Medulla oblongata (tissue), 1 donor: ENCODE measurements around the gene PRR33.
A peak's percentile ranks its signal among the peaks of the same experiment; 100 is the strongest.
"Not testable (repeated sequence)": the region's sequence is repeated elsewhere in the genome, so short reads cannot be mapped to it uniquely, and the experiment has no call there.

ENCODE experiments used
- DNase-seq: peaks from one replicate; pipeline ENCODE4 v3.0.0-alpha.2; 2015; ENCODE audit errors: extremely low spot score

Gene PRR33

GRCh38 chr11:1875851-1876301 is 15.8 kb downstream of the PRR33 start:
- not testable (repeated sequence) for DNase-seq

DNA sequence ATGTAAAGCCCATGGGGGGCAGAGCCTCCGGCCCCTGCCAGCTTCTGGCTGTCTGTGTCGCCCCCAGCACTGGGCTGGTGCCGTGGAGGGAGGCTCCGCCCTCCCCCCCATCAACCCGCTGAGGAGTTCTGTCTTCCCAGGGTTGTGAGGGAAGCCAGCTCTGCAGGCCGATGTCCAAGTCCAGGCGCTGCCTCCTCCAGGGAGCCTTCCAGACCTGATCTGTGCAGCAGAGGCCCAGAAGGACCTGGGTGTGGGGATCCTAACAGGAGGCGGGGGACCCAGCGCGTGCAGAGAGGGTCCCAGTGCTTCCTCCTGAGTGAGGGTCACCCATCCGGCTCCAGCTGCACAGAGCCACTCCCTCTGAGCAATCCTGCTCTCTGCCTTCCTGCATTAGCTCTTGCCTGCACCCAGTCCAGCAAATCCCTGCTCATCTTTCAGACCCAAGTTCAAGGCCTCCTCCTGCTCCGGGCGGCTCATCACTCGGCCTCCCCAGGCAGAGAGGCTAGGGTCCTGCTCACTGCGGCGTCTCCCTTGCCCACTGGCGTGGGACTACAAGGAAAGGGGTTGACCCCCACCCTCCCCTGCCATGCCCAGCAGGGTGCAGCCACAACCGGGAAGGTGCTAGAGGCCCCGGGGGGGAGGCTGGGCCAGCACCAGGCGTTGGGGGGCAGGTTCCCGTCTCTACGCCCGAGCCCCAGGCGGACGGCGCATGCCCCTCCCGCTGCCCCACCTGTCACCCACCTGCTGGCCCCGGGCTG is 16.4 kb downstream of the PRR33 start:
- no peak for DNase-seq

DNA sequence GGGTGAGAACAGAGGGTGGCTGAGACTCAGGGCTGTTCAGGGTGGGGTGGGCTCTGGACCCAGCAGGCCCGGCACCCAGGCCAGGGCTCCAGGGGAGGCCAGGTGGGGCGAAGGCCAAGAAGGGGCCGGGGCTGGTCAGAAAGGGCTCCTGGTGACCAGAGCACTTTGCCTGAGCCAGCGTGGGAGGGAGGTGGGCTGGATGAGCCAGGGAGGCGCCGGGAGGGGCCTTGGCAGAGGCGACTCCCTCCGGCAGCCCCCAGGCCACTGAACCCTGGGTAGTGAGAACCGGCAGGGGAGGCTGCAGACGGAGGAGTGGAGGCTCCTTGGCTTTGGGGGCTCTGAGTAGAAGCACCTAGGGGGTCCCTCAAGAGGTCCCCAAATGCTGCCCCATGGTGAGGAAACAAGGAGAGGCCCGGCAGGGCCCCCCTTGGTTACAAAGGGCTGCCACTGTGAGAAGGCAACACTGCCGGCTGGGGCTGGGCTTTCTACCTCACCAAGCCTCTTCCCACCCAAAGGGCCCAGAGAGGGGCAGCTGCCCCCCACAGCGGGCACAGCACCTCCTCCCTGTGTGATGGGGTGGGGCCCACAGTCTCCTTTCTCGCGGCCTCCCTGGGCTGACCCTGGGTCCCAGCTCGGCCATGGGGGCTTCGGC is 17.1 kb downstream of the PRR33 start:
- DNase-seq, result not testable (repeated sequence)

DNA sequence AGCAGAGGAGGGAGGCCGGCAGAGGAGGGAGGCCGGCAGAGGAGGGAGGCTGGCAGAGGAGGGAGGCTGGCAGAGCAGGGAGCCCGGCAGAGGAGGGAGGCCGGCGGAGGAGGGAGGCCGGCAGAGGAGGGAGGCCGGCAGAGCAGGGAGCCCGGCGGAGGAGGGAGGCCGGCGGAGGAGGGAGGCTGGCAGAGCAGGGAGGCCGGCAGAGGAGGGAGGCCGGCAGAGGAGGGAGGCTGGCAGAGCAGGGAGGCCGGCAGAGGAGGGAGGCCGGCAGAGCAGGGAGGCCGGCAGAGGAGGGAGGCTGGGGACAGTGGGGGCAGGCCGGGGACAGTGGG is 17.9 kb downstream of the PRR33 start:
- DNase-seq, result not testable (repeated sequence)

GRCh38 chr11:1873048-1873812 is 18.5 kb downstream of the PRR33 start:
- peak; percentile 16 for DNase-seq

DNA sequence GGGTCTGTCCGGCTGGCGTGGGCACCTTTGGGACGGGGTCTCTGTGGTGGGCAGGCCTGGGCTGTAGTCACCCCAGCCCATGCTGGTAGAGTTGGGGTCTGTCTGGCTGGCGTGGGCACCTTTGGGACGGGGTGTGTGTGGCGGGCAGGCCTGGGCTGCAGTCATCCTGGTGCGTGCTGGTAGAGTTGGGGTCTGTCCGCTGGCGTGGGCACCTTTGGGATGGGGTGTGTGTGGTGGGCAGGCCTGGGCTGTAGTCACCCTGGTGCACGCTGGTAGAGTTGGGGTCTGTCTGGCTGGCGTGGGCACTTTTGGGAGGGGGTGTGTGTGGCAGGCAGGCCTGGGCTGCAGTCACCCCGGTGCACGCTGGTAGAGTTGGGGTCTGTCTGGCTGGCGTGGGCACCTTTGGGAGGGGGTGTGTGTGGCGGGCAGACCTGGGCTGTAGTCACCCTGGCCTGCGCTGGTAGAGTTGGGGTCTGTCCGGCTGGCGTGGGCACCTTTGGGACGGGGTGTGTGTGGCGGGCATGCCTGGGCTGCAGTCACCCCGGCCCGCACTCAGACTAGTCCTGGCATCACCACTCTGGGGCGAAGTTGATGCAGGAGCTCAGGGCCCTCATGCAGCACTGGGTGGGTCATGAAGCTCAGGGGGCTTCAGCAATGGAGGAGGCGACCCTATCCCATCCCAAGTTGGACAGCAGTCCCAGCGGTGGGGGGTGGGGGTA is 19.3 kb downstream of the PRR33 start:
- DNase-seq, result no peak

DNA sequence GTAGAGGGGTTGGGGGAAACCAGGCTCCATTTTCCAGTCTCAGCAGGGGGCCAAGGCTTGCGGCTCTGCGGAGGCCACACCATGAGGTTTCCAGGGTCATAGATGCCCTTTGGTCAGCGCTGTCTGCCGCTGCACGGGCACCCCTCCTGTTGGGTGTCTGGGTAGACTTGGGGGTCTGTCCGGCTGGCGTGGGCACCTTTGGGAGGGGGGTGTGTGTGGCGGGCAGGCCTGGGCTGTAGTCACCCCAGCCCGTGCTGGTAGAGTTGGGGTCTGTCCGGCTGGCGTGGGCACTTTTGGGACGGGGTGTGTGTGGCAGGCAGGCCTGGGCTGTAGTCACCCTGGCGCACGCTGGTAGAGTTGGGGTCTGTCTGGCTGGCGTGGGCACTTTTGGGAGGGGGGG is 20.2 kb downstream of the PRR33 start:
- no peak for DNase-seq

GRCh38 chr11:1870721-1871466 is 20.8 kb downstream of the PRR33 start:
- DNase-seq, result no peak

GRCh38 chr11:1870326-1870696 is 21.4 kb downstream of the PRR33 start:
- DNase-seq, result no peak

DNA sequence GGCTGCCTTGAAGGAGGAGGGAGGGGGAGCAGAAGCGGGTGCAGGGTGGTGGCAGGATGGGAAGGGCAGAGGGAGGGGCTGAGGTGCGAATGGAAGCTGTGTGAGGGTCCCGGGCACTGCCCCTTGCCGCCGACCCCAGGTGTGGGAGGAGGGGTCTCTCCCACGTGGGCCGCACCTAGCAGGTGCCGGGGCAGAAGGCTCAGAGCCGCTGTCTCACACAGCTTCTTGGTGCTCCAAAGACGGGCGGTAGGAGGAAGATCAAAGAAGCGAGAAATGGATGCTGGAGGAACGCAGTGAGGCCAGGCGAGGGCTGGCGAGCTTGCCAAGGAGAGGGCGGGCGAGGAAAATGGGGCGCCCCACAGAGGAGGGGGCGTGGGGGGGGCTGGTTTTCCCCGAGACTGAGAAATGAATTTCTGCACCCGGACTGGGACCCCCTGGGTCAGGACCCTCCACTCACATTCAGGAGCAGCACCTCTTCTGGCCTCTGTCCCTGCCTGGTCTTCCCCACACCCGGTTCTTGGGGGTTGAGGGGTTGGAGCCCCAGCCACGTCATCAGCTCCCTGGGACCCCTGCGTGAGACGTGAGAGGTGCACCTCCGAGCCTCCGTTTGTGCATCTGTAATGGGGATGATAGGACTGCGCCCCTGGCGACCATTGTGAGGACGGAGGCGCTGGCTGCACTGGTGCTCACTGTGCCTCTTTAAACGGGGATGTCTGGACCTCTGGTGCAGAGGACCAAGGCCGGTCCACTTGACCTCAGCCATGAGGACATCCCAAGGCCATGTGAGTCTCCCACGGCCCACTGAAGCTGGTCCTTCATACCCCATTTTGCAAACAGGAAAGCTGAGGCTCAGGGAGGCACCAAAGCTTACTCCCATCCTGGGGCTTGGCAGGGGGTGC is 22.0 kb downstream of the PRR33 start:
- no peak for DNase-seq

- DNase-seq, result no peak
These were observed 22.9 kb downstream of the PRR33 start for GRCh38 chr11:1868636-1869291.

- no peak for DNase-seq
These were observed 23.5 kb downstream of the PRR33 start for GRCh38 chr11:1868056-1868635.

GRCh38 chr11:1867381-1867780 is 24.3 kb downstream of the PRR33 start:
- no peak for DNase-seq

DNA sequence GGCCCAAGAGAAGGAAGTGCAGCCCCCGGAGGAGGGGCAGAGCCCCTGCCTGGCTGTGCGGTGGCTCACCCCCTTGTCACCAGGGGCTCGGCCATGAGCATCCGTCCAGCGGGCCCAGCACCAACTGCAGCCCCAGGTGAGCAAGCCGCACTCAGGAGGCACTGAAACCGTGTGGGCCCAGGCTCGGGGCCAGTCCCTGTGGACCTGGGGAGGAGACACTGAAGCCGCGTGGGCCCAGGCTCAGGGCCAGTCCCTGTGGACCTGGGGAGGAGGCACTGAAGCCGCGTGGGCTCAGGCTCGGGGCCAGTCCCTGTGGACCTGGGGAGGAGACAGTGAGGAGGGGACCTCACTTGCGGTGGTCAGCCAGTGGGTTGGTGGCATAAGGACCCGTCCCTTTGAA is 24.9 kb downstream of the PRR33 start:
- no peak for DNase-seq

DNA sequence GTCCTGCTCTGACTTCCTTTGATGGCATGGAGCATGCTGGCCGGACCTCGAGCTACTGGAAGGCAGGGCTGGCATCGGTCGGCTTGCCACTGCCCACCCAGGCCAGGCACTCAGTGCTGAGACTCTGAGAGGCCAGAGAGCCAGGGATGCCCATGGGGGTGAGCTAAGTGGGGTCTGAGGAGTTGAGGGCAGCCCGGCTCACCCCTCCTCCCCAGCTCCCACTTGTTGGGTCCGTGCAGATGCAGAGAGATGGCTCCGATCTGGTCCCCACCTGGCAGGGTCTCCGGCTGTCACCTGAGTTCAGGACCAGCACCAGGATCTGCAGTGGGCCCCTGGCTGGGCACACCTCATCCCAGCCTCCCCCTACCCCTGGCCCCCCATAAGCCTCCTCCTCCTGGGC is 25.5 kb downstream of the PRR33 start:
- no peak for DNase-seq

- DNase-seq, result peak; percentile 26
These were observed 26.6 kb downstream of the PRR33 start for GRCh38 chr11:1864831-1865665.

DNA sequence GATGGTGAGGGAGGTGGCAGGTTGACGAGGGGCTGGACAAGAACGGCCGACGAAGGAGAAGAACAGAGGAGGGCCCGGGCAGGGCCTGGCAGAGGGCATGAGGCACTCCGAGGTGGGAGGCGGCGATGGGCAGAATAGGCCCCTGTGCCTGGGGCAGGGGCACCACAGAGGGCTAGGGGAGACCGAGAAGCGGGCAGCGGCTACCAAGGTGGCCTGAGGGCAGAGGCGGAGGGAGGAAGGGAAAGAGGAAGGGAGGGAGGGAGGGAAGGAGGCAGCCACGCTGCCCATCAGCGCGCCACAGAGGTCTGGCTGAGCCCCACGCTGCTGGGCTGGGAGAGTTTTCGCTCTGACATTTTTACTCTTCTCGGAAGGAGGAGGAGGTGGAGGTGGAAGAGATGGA is 27.5 kb downstream of the PRR33 start:
- DNase-seq, result peak; percentile 33
